ENCODE data around the gene FAM120B. TPM values are rescaled to one million over a fixed set of nuclear protein-coding genes. Genes with fewer than 3 reads are reported as not detected.

The FAM120B gene
- total and polyA plus RNA-seq, 2 experiments from 2014 or later: 7.2 to 16.7 TPM

- no peaks in the 10 kb centered on the region for H3K36me3 ChIP-seq (ENCODE audit: insufficient read depth)
- Mint-ChIP-seq H3K4me3 (no peak overlapping the region), H3K36me3 (ENCODE audit: low read depth) (no peaks in the 10 kb centered on the region), H3K4me1 (peaks cover 14% of the 10 kb centered on the region), H3K27me3 (ENCODE audit: insufficient read depth, low read depth, poor library complexity) (peaks cover 15% of the 10 kb centered on the region), H3K27ac (no peak overlapping the region), H3K9me3 (no peaks in the 10 kb centered on the region)
- H3K79me2 ChIP-seq (replicated peaks; ENCODE audit: insufficient read depth): no peaks in the 10 kb centered on the region
- no peak overlapping the region for H3K27ac ChIP-seq (ENCODE audit: low read depth)
- no peak overlapping the region for H3K4me2 ChIP-seq
- no peak for DNase-seq (ENCODE audit: low spot score)
- H3K4me1 ChIP-seq (ENCODE audit: insufficient read depth): 0 out of 2 replicates have a peak, but pooled peaks cover 7% of the 10 kb centered on the region
- no peak overlapping the region for H2AFZ ChIP-seq
- ATAC-seq: no peak
- H4K20me1 ChIP-seq (replicated peaks; ENCODE audit: insufficient read depth): no peaks in the 10 kb centered on the region
- H3F3A ChIP-seq (replicated peaks; ENCODE audit: low read depth): no peaks in the 10 kb centered on the region
- TF ChIP-seq ZNF114 (CRISPR knock-in tag; IDR thresholded peaks at IDR 0.05): no peak
- TF ChIP-seq, protein P1, sequence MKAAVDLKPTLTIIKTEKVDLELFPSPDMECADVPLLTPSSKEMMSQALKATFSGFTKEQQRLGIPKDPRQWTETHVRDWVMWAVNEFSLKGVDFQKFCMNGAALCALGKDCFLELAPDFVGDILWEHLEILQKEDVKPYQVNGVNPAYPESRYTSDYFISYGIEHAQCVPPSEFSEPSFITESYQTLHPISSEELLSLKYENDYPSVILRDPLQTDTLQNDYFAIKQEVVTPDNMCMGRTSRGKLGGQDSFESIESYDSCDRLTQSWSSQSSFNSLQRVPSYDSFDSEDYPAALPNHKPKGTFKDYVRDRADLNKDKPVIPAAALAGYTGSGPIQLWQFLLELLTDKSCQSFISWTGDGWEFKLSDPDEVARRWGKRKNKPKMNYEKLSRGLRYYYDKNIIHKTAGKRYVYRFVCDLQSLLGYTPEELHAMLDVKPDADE (IDR thresholded peaks at IDR 0.05): no peak
- no peak for TF ChIP-seq REST (IDR thresholded peaks at IDR 0.05; ENCODE audit: unreplicated experiment)
- no peak for TF ChIP-seq CTCF (conservative IDR thresholded peaks at IDR 0.05; ENCODE audit: low read depth in 2 of 2)
- TF ChIP-seq EZH2 (IDR thresholded peaks at IDR 0.05; ENCODE audit: low read depth, unreplicated experiment): no peak
- no peak for TF ChIP-seq EZH2phosphoT487 (IDR thresholded peaks at IDR 0.05; ENCODE audit: unreplicated experiment)
- TF ChIP-seq JUNB (IDR thresholded peaks at IDR 0.05; ENCODE audit: unreplicated experiment): no peak
- TF ChIP-seq, protein P2, sequence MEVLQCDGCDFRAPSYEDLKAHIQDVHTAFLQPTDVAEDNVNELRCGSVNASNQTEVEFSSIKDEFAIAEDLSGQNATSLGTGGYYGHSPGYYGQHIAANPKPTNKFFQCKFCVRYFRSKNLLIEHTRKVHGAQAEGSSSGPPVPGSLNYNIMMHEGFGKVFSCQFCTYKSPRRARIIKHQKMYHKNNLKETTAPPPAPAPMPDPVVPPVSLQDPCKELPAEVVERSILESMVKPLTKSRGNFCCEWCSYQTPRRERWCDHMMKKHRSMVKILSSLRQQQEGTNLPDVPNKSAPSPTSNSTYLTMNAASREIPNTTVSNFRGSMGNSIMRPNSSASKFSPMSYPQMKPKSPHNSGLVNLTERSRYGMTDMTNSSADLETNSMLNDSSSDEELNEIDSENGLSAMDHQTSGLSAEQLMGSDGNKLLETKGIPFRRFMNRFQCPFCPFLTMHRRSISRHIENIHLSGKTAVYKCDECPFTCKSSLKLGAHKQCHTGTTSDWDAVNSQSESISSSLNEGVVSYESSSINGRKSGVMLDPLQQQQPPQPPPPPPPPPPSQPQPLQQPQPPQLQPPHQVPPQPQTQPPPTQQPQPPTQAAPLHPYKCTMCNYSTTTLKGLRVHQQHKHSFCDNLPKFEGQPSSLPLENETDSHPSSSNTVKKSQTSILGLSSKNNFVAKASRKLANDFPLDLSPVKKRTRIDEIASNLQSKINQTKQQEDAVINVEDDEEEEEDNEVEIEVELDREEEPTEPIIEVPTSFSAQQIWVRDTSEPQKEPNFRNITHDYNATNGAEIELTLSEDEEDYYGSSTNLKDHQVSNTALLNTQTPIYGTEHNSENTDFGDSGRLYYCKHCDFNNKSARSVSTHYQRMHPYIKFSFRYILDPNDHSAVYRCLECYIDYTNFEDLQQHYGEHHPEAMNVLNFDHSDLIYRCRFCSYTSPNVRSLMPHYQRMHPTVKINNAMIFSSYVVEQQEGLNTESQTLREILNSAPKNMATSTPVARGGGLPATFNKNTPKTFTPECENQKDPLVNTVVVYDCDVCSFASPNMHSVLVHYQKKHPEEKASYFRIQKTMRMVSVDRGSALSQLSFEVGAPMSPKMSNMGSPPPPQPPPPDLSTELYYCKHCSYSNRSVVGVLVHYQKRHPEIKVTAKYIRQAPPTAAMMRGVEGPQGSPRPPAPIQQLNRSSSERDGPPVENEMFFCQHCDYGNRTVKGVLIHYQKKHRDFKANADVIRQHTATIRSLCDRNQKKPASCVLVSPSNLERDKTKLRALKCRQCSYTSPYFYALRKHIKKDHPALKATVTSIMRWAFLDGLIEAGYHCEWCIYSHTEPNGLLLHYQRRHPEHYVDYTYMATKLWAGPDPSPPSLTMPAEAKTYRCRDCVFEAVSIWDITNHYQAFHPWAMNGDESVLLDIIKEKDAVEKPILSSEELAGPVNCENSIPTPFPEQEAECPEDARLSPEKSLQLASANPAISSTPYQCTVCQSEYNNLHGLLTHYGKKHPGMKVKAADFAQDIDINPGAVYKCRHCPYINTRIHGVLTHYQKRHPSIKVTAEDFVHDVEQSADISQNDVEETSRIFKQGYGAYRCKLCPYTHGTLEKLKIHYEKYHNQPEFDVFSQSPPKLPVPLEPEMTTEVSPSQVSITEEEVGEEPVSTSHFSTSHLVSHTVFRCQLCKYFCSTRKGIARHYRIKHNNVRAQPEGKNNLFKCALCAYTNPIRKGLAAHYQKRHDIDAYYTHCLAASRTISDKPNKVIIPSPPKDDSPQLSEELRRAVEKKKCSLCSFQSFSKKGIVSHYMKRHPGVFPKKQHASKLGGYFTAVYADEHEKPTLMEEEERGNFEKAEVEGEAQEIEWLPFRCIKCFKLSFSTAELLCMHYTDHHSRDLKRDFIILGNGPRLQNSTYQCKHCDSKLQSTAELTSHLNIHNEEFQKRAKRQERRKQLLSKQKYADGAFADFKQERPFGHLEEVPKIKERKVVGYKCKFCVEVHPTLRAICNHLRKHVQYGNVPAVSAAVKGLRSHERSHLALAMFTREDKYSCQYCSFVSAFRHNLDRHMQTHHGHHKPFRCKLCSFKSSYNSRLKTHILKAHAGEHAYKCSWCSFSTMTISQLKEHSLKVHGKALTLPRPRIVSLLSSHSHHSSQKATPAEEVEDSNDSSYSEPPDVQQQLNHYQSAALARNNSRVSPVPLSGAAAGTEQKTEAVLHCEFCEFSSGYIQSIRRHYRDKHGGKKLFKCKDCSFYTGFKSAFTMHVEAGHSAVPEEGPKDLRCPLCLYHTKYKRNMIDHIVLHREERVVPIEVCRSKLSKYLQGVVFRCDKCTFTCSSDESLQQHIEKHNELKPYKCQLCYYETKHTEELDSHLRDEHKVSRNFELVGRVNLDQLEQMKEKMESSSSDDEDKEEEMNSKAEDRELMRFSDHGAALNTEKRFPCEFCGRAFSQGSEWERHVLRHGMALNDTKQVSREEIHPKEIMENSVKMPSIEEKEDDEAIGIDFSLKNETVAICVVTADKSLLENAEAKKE (CRISPR knock-in tag; IDR thresholded peaks at IDR 0.05): no peak
- no peak for TF ChIP-seq POLR2AphosphoS5 (IDR thresholded peaks at IDR 0.05; ENCODE audit: low read depth)
- no peak for TF ChIP-seq CREB1 (CRISPR knock-in tag; IDR thresholded peaks at IDR 0.05; ENCODE audit: low read depth)
- no peak for TF ChIP-seq NANOG (IDR thresholded peaks at IDR 0.05; ENCODE audit: borderline replicate concordance)
- no peak for TF ChIP-seq STAT1 (IDR thresholded peaks at IDR 0.05; ENCODE audit: unreplicated experiment)
- no peak for TF ChIP-seq ZNF331 (CRISPR knock-in tag; IDR thresholded peaks at IDR 0.05; ENCODE audit: low read depth)
- H3K9me2 ChIP-seq (ENCODE audit: insufficient read depth): no peaks in the 10 kb centered on the region
- H3K4me3 ChIP-seq: no peak overlapping the region
- no peaks in the 10 kb centered on the region for H3K27me3 ChIP-seq (ENCODE audit: insufficient read depth)
These were observed 31.6 kb upstream of the FAM120B start for GRCh38 chr6:170274713-170275560.

Measured in GM23338 (cell line).